DOHH2 (cell line): ENCODE data around the gene TRPM8.
"Not testable (repeated sequence)": the region's sequence is repeated elsewhere in the genome, so short reads cannot be mapped to it uniquely, and the experiment has no call there.

Source experiments
- H3F3A ChIP-seq: fragments of 200-600 bp; sonication (generic), shearing (Covaris generic); 2 replicates; pipeline ENCODE4 v1.6.0; 2016; ENCODE audit warnings: antibody characterized with exemption, mild to moderate bottlenecking; ENCODE audit not compliant: control insufficient read depth, insufficient read depth
- H3K27ac ChIP-seq: fragments of 200-600 bp; sonication (generic); 2 replicates; pipeline ENCODE4 v1.5.1; 2014; ENCODE audit warnings: low read depth, mild to moderate bottlenecking, low read length, moderate library complexity
- H3K27me3 ChIP-seq: fragments of 200-600 bp; sonication (generic); 2 replicates; pipeline ENCODE4 v1.6.1; 2014; ENCODE audit warnings: mild to moderate bottlenecking, low read length, mixed read lengths; ENCODE audit not compliant: control insufficient read depth
- H3K36me3 ChIP-seq: fragments of 200-600 bp; sonication (generic); 2 replicates; pipeline ENCODE4 v1.6.1; 2014; ENCODE audit warnings: mild to moderate bottlenecking, low read length, moderate library complexity, mixed read lengths; ENCODE audit not compliant: control insufficient read depth
- H3K4me1 ChIP-seq: fragments of 200-600 bp; sonication (generic); 2 replicates; pipeline ENCODE4 v1.6.1; 2014; ENCODE audit warnings: mild to moderate bottlenecking, low read length, mixed read lengths; ENCODE audit not compliant: control insufficient read depth
- H3K4me2 ChIP-seq: fragments of 200-600 bp; sonication (generic); 2 replicates; pipeline ENCODE4 v1.6.0; 2014; ENCODE audit warnings: mild to moderate bottlenecking, low read length, moderate library complexity
- H3K4me3 ChIP-seq: fragments of 200-600 bp; sonication (generic); 2 replicates; pipeline ENCODE4 v1.5.1; 2014; ENCODE audit warnings: mild to moderate bottlenecking, low read length, mixed read lengths
- H3K79me2 ChIP-seq: fragments of 200-600 bp; sonication (generic); 2 replicates; pipeline ENCODE4 v1.6.1; 2014; ENCODE audit warnings: mild to moderate bottlenecking, low read length, mixed read lengths; ENCODE audit not compliant: control insufficient read depth
- H3K9me2 ChIP-seq: fragments of 200-600 bp; sonication (generic); replicated peaks from 2 replicates; pipeline ENCODE4 v1.6.1; 2014; ENCODE audit warnings: mild to moderate bottlenecking, low read length, mixed read lengths; ENCODE audit not compliant: control insufficient read depth
- H3K9me3 ChIP-seq: fragments of 200-600 bp; sonication (generic); 2 replicates; pipeline ENCODE4 v1.6.1; 2014; ENCODE audit warnings: antibody characterized with exemption, low read length, mixed read lengths; ENCODE audit not compliant: control insufficient read depth, insufficient read depth
- H4K20me1 ChIP-seq: fragments of 200-600 bp; sonication (generic); 2 replicates; pipeline ENCODE4 v1.6.0; 2014; ENCODE audit warnings: low read depth, mild to moderate bottlenecking, antibody characterized with exemption, low read length, moderate library complexity; ENCODE audit not compliant: control insufficient read depth, insufficient read depth
- EZH2phosphoT487 ChIP-seq: fragments of 200-600 bp; sonication (generic); IDR thresholded peaks from 2 replicates; pipeline ENCODE4 v1.6.1; 2017; ENCODE audit warnings: borderline replicate concordance, mild to moderate bottlenecking, antibody characterized with exemption, low read length, moderate library complexity, mixed read lengths
- TF ChIP-seq, protein P1 (sequence below): fragments of 200-600 bp; sonication (generic); IDR thresholded peaks from one replicate; pipeline ENCODE4 v1.5.1; 2014; ENCODE audit warnings: antibody characterized with exemption, mild to moderate bottlenecking, low read depth, low read length; ENCODE audit not compliant: poor library complexity, severe bottlenecking

TRPM8 gene

DNA sequence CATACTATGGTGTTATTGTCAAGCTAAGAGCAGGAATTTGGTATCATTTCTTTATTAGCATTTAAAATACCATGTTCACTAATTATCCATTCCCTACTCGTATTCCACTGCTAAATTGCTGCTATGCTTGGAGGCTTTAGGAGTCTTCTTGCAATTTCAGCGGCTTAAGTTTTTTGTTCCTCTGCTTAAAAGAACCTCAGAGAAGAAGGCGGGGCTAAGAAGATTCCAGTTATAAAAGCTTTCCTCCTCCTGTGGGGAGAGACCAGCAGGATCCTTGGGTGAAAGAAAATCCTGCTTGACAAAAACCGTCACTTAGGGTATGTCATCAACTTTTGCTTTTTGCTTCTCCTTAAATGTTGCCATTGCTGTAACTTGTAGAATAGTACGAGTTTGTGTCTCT lies at the start of gene TRPM8:
TRPM8 (plus strand) TSS at position 258 of the 400 bp plus-strand sequence. CDS start 9,165 bp downstream, outside the sequence.
- Histone ChIP-seq H3K9me3 (no peaks in the 10 kb centered on the region), H3K79me2 (no peaks in the 10 kb centered on the region), H3K27me3 (peaks cover 17% of the 10 kb centered on the region), H3K4me3 (no peak within 1 kb of the TSS), H4K20me1 (no peaks in the 10 kb centered on the region), H3K27ac (no peak within 1 kb of the TSS), H3K36me3 (no peaks in the 10 kb centered on the region), H3K4me1 (no peaks in the 10 kb centered on the region), H3K4me2 (no peak within 1 kb of the TSS), H3K9me2 (no peaks in the 10 kb centered on the region), H3F3A (no peaks in the 10 kb centered on the region)
- TF ChIP-seq EZH2phosphoT487: no peak
- TF ChIP-seq, protein P1, sequence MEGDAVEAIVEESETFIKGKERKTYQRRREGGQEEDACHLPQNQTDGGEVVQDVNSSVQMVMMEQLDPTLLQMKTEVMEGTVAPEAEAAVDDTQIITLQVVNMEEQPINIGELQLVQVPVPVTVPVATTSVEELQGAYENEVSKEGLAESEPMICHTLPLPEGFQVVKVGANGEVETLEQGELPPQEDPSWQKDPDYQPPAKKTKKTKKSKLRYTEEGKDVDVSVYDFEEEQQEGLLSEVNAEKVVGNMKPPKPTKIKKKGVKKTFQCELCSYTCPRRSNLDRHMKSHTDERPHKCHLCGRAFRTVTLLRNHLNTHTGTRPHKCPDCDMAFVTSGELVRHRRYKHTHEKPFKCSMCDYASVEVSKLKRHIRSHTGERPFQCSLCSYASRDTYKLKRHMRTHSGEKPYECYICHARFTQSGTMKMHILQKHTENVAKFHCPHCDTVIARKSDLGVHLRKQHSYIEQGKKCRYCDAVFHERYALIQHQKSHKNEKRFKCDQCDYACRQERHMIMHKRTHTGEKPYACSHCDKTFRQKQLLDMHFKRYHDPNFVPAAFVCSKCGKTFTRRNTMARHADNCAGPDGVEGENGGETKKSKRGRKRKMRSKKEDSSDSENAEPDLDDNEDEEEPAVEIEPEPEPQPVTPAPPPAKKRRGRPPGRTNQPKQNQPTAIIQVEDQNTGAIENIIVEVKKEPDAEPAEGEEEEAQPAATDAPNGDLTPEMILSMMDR: no peak

DNA sequence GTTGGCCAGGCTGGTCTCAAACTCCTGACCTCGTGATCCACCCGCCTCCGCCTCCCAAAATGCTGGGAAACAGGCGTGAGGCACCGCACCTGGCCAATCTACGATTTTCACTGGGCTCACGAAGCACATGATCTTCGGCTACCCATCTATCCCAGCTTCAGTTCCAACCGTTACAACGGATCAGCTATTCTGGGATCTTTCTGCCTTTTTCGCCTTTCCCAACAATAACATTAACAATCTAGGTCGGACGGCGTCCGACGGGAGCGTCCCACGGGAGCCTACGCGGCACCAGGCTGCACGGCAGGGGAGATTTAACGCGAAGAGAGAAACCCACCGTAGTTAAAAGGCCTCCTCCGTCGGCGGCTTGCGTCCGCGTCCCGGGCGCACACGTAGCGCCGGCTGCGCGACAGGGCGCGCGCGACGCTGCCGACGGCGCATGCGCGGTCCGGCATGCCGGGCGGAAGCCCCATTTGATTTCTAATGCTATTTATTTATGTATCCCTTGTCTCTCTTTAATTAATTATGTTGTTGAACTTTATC lies 49.1 kb upstream of the TRPM8 start, which contains the start of gene MSL3B:
MSL3B (minus strand) TSS at position 394 of the 540 bp plus-strand sequence.
- Histone ChIP-seq H3K9me3 (no peaks in the 10 kb centered on the region), H3K27me3 (no peaks in the 10 kb centered on the region), H4K20me1 (no peaks in the 10 kb centered on the region), H3K79me2 (no peaks in the 10 kb centered on the region), H3K4me2 (peak within 1 kb of the TSS; percentile 81), H3K36me3 (peaks cover 13% of the 10 kb centered on the region), H3K27ac (no peak within 1 kb of the TSS), H3F3A (no peaks in the 10 kb centered on the region), H3K4me1 (peaks cover 9% of the 10 kb centered on the region), H3K4me3 (peak within 1 kb of the TSS; percentile 82), H3K9me2 (no peaks in the 10 kb centered on the region)
- TF ChIP-seq, protein P1: no peak
- no peak for TF ChIP-seq EZH2phosphoT487

DNA sequence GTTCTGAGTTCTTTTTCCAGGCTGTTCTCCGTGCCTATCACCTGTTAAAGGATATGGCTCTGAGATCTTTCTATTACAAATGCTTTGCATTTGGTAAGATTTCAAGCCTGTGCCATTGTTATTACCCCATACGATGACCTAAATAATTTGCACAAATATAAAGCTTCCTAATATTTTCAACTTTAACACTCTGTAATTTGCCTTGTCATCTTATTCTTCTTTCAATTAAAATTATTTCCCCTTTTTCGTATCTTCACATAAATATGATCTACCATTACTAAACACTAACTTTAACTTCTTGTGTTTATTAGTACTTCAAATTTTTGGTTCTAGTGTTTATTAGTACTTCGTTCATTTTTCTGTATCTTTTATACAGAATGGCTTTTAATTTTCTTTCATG lies 45.7 kb upstream of the TRPM8 start:
- peaks cover 9% of the 10 kb centered on the region for H3K4me1 ChIP-seq
- H3K4me2 ChIP-seq: no peak overlapping the region
- no peaks in the 10 kb centered on the region for H3F3A ChIP-seq
- H4K20me1 ChIP-seq: no peaks in the 10 kb centered on the region
- H3K4me3 ChIP-seq: no peak overlapping the region
- peaks cover 4% of the 10 kb centered on the region; the same call in 1 of the 2 replicates for H3K27me3 ChIP-seq
- TF ChIP-seq EZH2phosphoT487: no peak
- TF ChIP-seq, protein P1: no peak
- H3K27ac ChIP-seq: no peak overlapping the region
- peaks cover 5% of the 10 kb centered on the region for H3K36me3 ChIP-seq
- no peaks in the 10 kb centered on the region for H3K9me3 ChIP-seq
- no peaks in the 10 kb centered on the region for H3K79me2 ChIP-seq
- no peaks in the 10 kb centered on the region for H3K9me2 ChIP-seq

DNA sequence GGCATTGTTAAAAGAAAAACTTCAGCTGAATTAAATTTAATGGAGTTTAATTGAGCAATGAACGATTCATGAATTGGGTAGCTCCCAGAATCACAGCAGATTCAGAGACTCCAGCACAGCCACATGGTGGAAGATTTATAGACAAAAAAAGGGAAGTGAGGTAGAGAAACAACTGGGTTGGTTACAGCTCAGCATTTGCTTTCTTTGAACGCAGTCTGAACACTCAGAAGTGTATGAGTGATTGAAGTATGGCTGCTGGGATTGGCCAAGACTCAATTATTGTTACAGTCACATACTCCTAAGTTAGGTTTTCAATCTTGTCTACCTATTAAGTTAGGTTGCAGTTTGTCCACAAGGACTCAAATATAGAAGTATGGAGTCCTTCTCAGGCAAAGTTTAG lies 45.0 kb upstream of the TRPM8 start:
- H4K20me1 ChIP-seq, H3K4me1 ChIP-seq, H3K27me3 ChIP-seq, H3K79me2 ChIP-seq, H3F3A ChIP-seq, H3K9me2 ChIP-seq, H3K27ac ChIP-seq, H3K9me3 ChIP-seq, H3K4me2 ChIP-seq, H3K36me3 ChIP-seq, H3K4me3 ChIP-seq: not testable (repeated sequence)
